Activated CD4-positive, alpha-beta T cell treated with anti-CD3 and anti-CD28 coated beads, Interleukin-2, Interleukin-6, amounts not matched to agents 100 ng/mL and 50 ng/mL, durations not matched to agents 16 hours and 8 hours (primary cell): Measurements from ENCODE around the gene SYT1.
"Not testable (repeated sequence)": the region's sequence is repeated elsewhere in the genome, so short reads cannot be mapped to it uniquely, and the experiment has no call there.

Experiments used
- DNase-seq: peaks from one replicate; pipeline ENCODE4 v3.0.0-alpha.2; 2020

SYT1 gene

GRCh38 chr12:79156846-79157463 is 292.4 kb downstream of the SYT1 start:
- no peak for DNase-seq

GRCh38 chr12:79161249-79161934 is 296.8 kb downstream of the SYT1 start:
- DNase-seq, result no peak

- DNase-seq, result no peak
Measured at GRCh38 chr12:79162147-79162772, 297.7 kb downstream of the SYT1 start.

- no peak for DNase-seq
Measured at GRCh38 chr12:79162948-79163347, 298.4 kb downstream of the SYT1 start.

- no peak for DNase-seq
Measured at GRCh38 chr12:79164890-79165289, 300.3 kb downstream of the SYT1 start.

GRCh38 chr12:79168687-79169086 is 304.1 kb downstream of the SYT1 start:
- no peak for DNase-seq

- no peak for DNase-seq
Measured at GRCh38 chr12:79174626-79175025, 310.1 kb downstream of the SYT1 start.

GRCh38 chr12:79183003-79183402 is 318.4 kb downstream of the SYT1 start:
- no peak for DNase-seq

GRCh38 chr12:79183926-79184325 is 319.4 kb downstream of the SYT1 start:
- DNase-seq, result no peak

GRCh38 chr12:79186506-79186905 is 321.9 kb downstream of the SYT1 start:
- DNase-seq, result no peak

GRCh38 chr12:79187032-79187431 is 322.5 kb downstream of the SYT1 start:
- DNase-seq, result no peak

GRCh38 chr12:79191391-79191790 is 326.8 kb downstream of the SYT1 start:
- DNase-seq, result no peak

GRCh38 chr12:79194595-79194994 is 330.0 kb downstream of the SYT1 start:
- DNase-seq, result no peak

GRCh38 chr12:79199166-79199565 is 334.6 kb downstream of the SYT1 start:
- DNase-seq, result no peak

- DNase-seq, result no peak
Measured at GRCh38 chr12:79200176-79200575, 335.6 kb downstream of the SYT1 start.

- no peak for DNase-seq
Measured at GRCh38 chr12:79203058-79203647, 338.6 kb downstream of the SYT1 start.

- DNase-seq, result no peak
Measured at GRCh38 chr12:79206871-79207270, 342.3 kb downstream of the SYT1 start.

GRCh38 chr12:79210403-79210802 is 345.8 kb downstream of the SYT1 start:
- not testable (repeated sequence) for DNase-seq

- no peak for DNase-seq
Measured at GRCh38 chr12:79217306-79217705, 352.7 kb downstream of the SYT1 start.

GRCh38 chr12:79223210-79223609 is 358.6 kb downstream of the SYT1 start:
- no peak for DNase-seq

GRCh38 chr12:79223761-79224160 is 359.2 kb downstream of the SYT1 start:
- no peak for DNase-seq

- no peak for DNase-seq
Measured at GRCh38 chr12:79227091-79227490, 362.5 kb downstream of the SYT1 start.

GRCh38 chr12:79227646-79228045 is 363.1 kb downstream of the SYT1 start:
- no peak for DNase-seq

- DNase-seq, result no peak
Measured at GRCh38 chr12:79233341-79233781, 368.8 kb downstream of the SYT1 start.
